Measurements from ENCODE around the gene PSEN2. TPM values are rescaled to one million over a fixed set of nuclear protein-coding genes. Genes with fewer than 3 reads are reported as not detected.

The PSEN2 gene
- total and polyA plus RNA-seq, 4 donors = 11.2 to 15.7 (median 13.3) TPM

DNA sequence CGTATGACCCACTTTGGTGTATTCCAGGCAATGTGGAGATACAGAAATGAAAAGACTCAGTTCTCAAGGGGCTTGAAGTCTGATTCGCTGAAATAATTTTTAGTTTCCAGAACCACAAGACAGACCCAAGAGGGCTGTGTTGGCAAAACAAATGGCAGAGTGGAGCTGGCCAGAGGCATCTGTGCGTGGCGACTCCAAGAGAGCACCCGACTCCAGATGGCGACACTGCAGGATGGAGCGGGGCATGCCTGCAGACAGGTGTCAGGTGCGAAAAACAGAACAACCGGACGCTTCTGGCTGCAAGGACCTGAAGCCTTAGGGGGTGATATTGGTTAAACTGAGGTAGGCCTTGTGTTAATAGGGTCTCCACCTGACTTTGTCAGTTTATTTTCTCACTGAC is 38.0 kb downstream of the PSEN2 start:
- no peak overlapping the region for H3K4me3 ChIP-seq (ENCODE audit: low read length in 2 of 2)
- H3K27ac ChIP-seq (ENCODE audit: low read depth in 1 of 2, low read length in 2 of 2) = no peak overlapping the region
- no peak for DNase-seq
- 95 to 96% methylated on average over 10 of the region's 10 CpGs for WGBS, 2 donors
- peaks cover 0 to 1% of the 10 kb centered on the region in 2 donors for H3K36me3 ChIP-seq (ENCODE audit: control insufficient read depth in 1 of 2, insufficient read depth in 2 of 2, low read length in 1 of 2)
- intact Hi-C loops (cut with DNase I) = loop anchor here in 1 of 2 donors (10.0 kb wide), 1 partner anchor 536 kb away; no protein-coding TSS in a partner anchor
- H3K27me3 ChIP-seq (ENCODE audit: control insufficient read depth in 1 of 2, insufficient read depth in 2 of 2, low read length in 1 of 2) = no peaks in the 10 kb centered on the region
- H3K4me1 ChIP-seq (ENCODE audit: control insufficient read depth in 1 of 2, insufficient read depth in 2 of 2, low read length in 2 of 2) = no peaks in the 10 kb centered on the region
- ATAC-seq (ENCODE audit: low FRiP score) = no peak
- no peaks in the 10 kb centered on the region for H3K9me3 ChIP-seq (ENCODE audit: control insufficient read depth, low read length)

DNA sequence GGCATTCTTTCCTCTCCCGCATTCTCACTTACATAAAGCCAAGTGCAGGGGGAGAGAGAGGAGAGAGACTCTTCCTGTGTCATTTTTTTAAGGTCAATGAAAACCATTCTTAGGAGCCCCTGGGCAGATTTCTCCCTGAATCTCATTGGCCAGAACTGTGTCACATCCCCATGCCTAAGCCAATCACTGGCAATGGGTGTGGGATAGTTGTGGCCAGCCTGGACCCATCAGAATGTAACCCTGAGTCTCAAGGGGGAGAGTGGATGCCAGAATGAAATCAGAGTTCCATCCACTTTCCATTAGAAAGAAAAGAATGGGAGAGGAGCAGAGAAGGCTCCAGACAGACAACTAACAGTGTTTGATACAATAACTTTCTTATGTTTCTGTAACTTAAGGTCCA is 38.5 kb downstream of the PSEN2 start:
- intact Hi-C loops (cut with DNase I) = loop anchor here in 1 of 2 donors (10.0 kb wide), 1 partner anchor 536 kb away; no protein-coding TSS in a partner anchor
- Histone ChIP-seq H3K36me3 (ENCODE audit: control insufficient read depth in 1 of 2, insufficient read depth in 2 of 2, low read length in 1 of 2) (peaks cover 0 to 1% of the 10 kb centered on the region in 2 donors), H3K27me3 (ENCODE audit: control insufficient read depth in 1 of 2, insufficient read depth in 2 of 2, low read length in 1 of 2) (no peaks in the 10 kb centered on the region), H3K4me3 (ENCODE audit: low read length in 2 of 2) (no peak overlapping the region), H3K4me1 (ENCODE audit: control insufficient read depth in 1 of 2, insufficient read depth in 2 of 2, low read length in 2 of 2) (no peaks in the 10 kb centered on the region), H3K27ac (ENCODE audit: low read depth in 1 of 2, low read length in 2 of 2) (no peak overlapping the region), H3K9me3 (ENCODE audit: control insufficient read depth, low read length) (no peaks in the 10 kb centered on the region)
- whole genome bisulfite sequencing, 2 donors = 91 to 100% methylated on average over 1 of the region's 1 CpG
- ATAC-seq (ENCODE audit: low FRiP score) (no peak), DNase-seq (no peak)

DNA sequence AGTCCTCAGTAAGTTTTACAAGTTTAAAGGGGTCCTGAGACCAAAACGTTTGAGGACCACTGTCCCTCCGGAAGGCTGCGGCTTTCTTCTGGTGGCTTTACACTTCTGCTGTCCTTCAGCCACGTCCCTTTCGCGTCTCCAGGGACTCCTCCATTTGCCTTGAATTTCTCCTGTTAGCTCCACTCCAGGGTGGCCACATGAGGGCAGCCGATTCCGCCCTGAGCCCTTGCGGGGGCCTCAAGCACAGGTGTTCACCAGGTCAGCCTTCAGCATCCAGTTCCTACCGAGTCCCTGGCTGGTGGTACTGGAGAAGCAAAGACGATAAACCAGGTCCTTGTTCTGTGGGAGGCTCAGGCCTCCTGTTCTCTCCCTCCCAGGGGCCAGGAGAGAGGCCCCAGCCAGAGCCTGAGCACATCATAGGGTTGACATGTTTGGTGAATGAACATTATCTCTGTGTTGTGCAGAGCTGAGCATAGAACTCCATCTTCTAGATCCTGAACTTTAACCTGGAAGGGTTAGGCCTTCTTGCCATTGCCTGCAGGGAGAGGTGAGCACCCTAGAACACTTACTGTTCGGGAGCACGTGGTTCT is 42.3 kb downstream of the PSEN2 start:
- DNase-seq (no peak), ATAC-seq (ENCODE audit: low FRiP score) (peak; percentile 61)
- H3K27me3 ChIP-seq (ENCODE audit: control insufficient read depth in 1 of 2, insufficient read depth in 2 of 2, low read length in 1 of 2) = no peaks in the 10 kb centered on the region
- no peak overlapping the region for H3K27ac ChIP-seq (ENCODE audit: low read depth in 1 of 2, low read length in 2 of 2)
- no peak overlapping the region for H3K4me3 ChIP-seq (ENCODE audit: low read length in 2 of 2)
- WGBS, 2 donors = 43 to 52% methylated on average over 13 of the region's 13 CpGs
- intact Hi-C loops (cut with DNase I) = loop anchor here in 1 of 2 donors (10.0 kb wide), 1 partner anchor 532 kb away; no protein-coding TSS in a partner anchor
- no peaks in the 10 kb centered on the region for H3K36me3 ChIP-seq (ENCODE audit: control insufficient read depth in 1 of 2, insufficient read depth in 2 of 2, low read length in 1 of 2)
- no peaks in the 10 kb centered on the region for H3K4me1 ChIP-seq (ENCODE audit: control insufficient read depth in 1 of 2, insufficient read depth in 2 of 2, low read length in 2 of 2)
- no peaks in the 10 kb centered on the region for H3K9me3 ChIP-seq (ENCODE audit: control insufficient read depth, low read length)

DNA sequence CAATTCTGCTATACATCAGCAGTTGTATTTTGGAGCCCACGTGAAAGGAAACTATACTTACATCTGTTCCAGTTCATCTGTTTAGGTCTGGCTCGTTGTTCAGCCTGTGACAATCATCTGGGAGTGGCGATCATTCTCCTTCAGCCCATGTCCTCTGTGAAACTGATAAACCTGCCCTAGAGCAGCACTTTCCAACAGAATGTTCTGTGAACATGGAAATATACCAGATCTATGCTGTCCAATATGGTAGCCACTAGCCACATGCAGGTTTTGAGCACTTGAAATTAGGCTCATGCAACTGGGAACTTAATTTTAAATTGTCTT is 45.2 kb downstream of the PSEN2 start:
- ATAC-seq (ENCODE audit: low FRiP score) (no peak), DNase-seq (no peak)
- Histone ChIP-seq H3K4me1 (ENCODE audit: control insufficient read depth in 1 of 2, insufficient read depth in 2 of 2, low read length in 2 of 2) (no peaks in the 10 kb centered on the region), H3K4me3 (ENCODE audit: low read length in 2 of 2) (no peak overlapping the region), H3K27me3 (ENCODE audit: control insufficient read depth in 1 of 2, insufficient read depth in 2 of 2, low read length in 1 of 2) (no peaks in the 10 kb centered on the region), H3K9me3 (ENCODE audit: control insufficient read depth, low read length) (no peaks in the 10 kb centered on the region), H3K36me3 (ENCODE audit: control insufficient read depth in 1 of 2, insufficient read depth in 2 of 2, low read length in 1 of 2) (no peaks in the 10 kb centered on the region), H3K27ac (ENCODE audit: low read depth in 1 of 2, low read length in 2 of 2) (no peak overlapping the region)
- WGBS, 2 donors = 31 to 90% methylated on average over 3 of the region's 3 CpGs
- intact Hi-C loops (cut with DNase I) = loop anchor here in 1 of 2 donors (10.0 kb wide), 1 partner anchor 529 kb away; no protein-coding TSS in a partner anchor

DNA sequence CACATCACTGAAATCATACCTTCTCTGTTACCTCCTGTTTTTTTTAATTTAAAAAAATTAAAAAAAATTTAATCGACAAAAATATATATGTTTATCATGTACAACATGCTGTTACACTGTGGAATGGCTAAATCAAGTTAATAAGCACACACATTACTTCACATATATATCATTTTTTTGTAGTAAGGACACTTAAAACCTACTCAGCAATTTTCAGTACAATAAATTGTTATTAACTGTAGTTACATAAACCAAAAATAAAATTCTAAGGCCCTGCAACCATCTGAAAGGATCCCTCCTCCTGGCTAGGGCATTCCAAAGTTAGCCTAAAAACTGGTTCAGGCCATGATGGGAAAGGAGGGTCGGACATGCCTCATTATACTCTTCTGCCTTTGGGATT is 46.1 kb downstream of the PSEN2 start:
- DNase-seq (no peak), ATAC-seq (ENCODE audit: low FRiP score) (no peak)
- 95 to 96% methylated on average over 2 of the region's 2 CpGs for WGBS, 2 donors
- no peaks in the 10 kb centered on the region for H3K27me3 ChIP-seq (ENCODE audit: control insufficient read depth in 1 of 2, insufficient read depth in 2 of 2, low read length in 1 of 2)
- no peaks in the 10 kb centered on the region for H3K9me3 ChIP-seq (ENCODE audit: control insufficient read depth, low read length)
- H3K36me3 ChIP-seq (ENCODE audit: control insufficient read depth in 1 of 2, insufficient read depth in 2 of 2, low read length in 1 of 2) = no peaks in the 10 kb centered on the region
- no peaks in the 10 kb centered on the region for H3K4me1 ChIP-seq (ENCODE audit: control insufficient read depth in 1 of 2, insufficient read depth in 2 of 2, low read length in 2 of 2)
- no peak overlapping the region for H3K4me3 ChIP-seq (ENCODE audit: low read length in 2 of 2)
- no peak overlapping the region for H3K27ac ChIP-seq (ENCODE audit: low read depth in 1 of 2, low read length in 2 of 2)
- intact Hi-C loops (cut with DNase I) = loop anchor here in 1 of 2 donors (10.0 kb wide), 1 partner anchor 528 kb away; no protein-coding TSS in a partner anchor

DNA sequence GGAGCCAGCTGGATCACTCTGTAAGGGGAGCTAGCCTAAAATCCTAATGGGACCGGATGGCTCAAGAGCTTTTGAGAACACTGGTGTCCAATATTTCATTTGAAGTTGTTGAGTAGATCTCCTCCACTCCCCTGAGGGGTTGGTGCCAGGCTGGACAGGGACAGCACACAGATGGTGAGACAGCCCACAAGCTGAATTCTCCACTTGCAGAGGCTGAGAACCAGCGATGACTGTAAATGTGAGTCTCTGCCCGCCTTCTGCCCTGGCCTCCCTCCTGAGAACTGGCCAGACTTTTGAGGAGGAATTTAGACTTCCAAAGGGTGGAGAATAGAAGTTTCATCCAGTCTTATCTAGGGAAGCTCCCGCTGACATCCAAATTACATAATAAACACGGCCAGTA is 49.2 kb downstream of the PSEN2 start:
- H3K4me1 ChIP-seq (ENCODE audit: control insufficient read depth in 1 of 2, insufficient read depth in 2 of 2, low read length in 2 of 2) = no peaks in the 10 kb centered on the region
- H3K36me3 ChIP-seq (ENCODE audit: control insufficient read depth in 1 of 2, insufficient read depth in 2 of 2, low read length in 1 of 2) = no peaks in the 10 kb centered on the region
- no peak overlapping the region for H3K4me3 ChIP-seq (ENCODE audit: low read length in 2 of 2)
- intact Hi-C loops (cut with DNase I) = loop anchor here in 1 of 2 donors (10.0 kb wide), 1 partner anchor 525 kb away; no protein-coding TSS in a partner anchor
- H3K27ac ChIP-seq (ENCODE audit: low read depth in 1 of 2, low read length in 2 of 2) = no peak overlapping the region
- H3K27me3 ChIP-seq (ENCODE audit: control insufficient read depth in 1 of 2, insufficient read depth in 2 of 2, low read length in 1 of 2) = no peaks in the 10 kb centered on the region
- ATAC-seq (ENCODE audit: low FRiP score) (no peak), DNase-seq (no peak)
- 85 to 94% methylated on average over 5 of the region's 5 CpGs for WGBS, 2 donors
- no peaks in the 10 kb centered on the region for H3K9me3 ChIP-seq (ENCODE audit: control insufficient read depth, low read length)

DNA sequence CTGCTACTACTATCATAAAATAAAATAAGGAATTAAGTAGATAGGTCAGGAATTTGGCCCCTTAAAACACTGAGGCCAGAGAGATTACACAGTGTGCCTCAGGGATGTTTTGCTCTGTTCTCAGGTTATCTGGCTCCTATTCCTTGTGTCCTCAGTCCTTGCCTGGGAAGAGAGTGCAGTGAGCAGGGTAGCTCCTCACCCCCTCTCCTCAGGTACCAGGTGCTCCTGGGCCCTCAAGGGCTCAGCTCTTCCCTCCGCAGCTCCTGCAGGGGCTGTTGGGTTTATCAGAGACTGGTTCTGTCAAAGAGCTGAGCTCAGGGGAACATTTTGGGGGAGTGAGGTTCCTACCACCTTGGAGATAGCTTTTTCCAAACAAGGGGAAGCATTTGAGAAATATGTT is 49.6 kb downstream of the PSEN2 start:
- no peaks in the 10 kb centered on the region for H3K36me3 ChIP-seq (ENCODE audit: control insufficient read depth in 1 of 2, insufficient read depth in 2 of 2, low read length in 1 of 2)
- no peaks in the 10 kb centered on the region for H3K27me3 ChIP-seq (ENCODE audit: control insufficient read depth in 1 of 2, insufficient read depth in 2 of 2, low read length in 1 of 2)
- no peaks in the 10 kb centered on the region for H3K9me3 ChIP-seq (ENCODE audit: control insufficient read depth, low read length)
- no peak for ATAC-seq (ENCODE audit: low FRiP score)
- no peak overlapping the region for H3K27ac ChIP-seq (ENCODE audit: low read depth in 1 of 2, low read length in 2 of 2)
- intact Hi-C loops (cut with DNase I) = loop anchor here in 1 of 2 donors (10.0 kb wide), 1 partner anchor 525 kb away; no protein-coding TSS in a partner anchor
- DNase-seq = no peak
- no peak overlapping the region for H3K4me3 ChIP-seq (ENCODE audit: low read length in 2 of 2)
- WGBS, 2 donors = 95 to 97% methylated on average over 1 of the region's 1 CpG
- H3K4me1 ChIP-seq (ENCODE audit: control insufficient read depth in 1 of 2, insufficient read depth in 2 of 2, low read length in 2 of 2) = no peaks in the 10 kb centered on the region

DNA sequence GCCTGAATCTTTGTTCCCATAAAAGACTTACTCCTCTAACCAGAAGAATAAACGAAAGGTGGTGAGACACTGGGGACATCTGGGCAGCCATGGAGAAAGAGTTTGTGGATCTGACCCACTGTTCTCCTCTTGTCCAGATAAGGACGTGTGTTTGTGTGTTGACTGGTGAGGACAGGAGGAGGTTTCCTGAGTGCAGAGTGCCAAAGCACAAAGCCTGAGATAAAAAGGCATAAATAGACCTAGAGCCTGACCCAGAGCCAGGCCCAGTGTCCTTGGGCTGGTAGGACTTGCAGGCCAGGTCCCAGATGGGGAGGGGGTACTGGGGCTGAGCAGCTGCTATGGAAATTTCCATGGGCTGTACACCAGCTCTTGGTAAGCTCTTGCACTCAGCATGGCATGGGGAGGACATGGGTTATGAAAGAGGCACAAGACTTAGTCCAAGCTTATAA is 50.1 kb downstream of the PSEN2 start:
- WGBS, 2 donors = 53 to 63% methylated on average over 2 of the region's 2 CpGs
- no peaks in the 10 kb centered on the region for H3K4me1 ChIP-seq (ENCODE audit: control insufficient read depth in 1 of 2, insufficient read depth in 2 of 2, low read length in 2 of 2)
- H3K36me3 ChIP-seq (ENCODE audit: control insufficient read depth in 1 of 2, insufficient read depth in 2 of 2, low read length in 1 of 2) = no peaks in the 10 kb centered on the region
- no peak for DNase-seq
- no peak overlapping the region for H3K27ac ChIP-seq (ENCODE audit: low read depth in 1 of 2, low read length in 2 of 2)
- intact Hi-C loops (cut with DNase I) = no loop called here
- peak; percentile 54 for ATAC-seq (ENCODE audit: low FRiP score)
- no peaks in the 10 kb centered on the region for H3K9me3 ChIP-seq (ENCODE audit: control insufficient read depth, low read length)
- no peak overlapping the region for H3K4me3 ChIP-seq (ENCODE audit: low read length in 2 of 2)
- H3K27me3 ChIP-seq (ENCODE audit: control insufficient read depth in 1 of 2, insufficient read depth in 2 of 2, low read length in 1 of 2) = no peaks in the 10 kb centered on the region

DNA sequence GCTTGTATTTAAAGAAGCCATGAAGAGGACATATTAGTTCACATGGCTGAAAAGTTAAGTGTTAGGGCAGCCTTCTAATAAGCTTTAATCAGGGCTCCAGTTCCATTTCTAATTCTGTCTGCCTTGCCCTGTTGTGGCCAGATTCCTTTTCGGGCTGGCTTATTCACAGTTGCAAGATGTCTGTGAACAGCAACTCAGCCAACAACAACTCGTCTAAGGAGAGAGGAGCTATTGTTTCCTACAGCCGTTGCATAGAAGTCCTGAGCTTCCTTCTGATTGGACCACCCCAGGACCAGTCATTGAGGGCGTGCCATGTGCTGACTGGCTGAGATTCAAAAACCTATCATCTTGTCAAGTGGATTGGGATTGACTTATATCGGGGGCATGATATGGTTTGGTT is 51.1 kb downstream of the PSEN2 start:
- H3K4me1 ChIP-seq (ENCODE audit: control insufficient read depth in 1 of 2, insufficient read depth in 2 of 2, low read length in 2 of 2) = no peaks in the 10 kb centered on the region
- H3K27me3 ChIP-seq (ENCODE audit: control insufficient read depth in 1 of 2, insufficient read depth in 2 of 2, low read length in 1 of 2) = no peaks in the 10 kb centered on the region
- intact Hi-C loops (cut with DNase I) = no loop called here
- H3K4me3 ChIP-seq (ENCODE audit: low read length in 2 of 2) = no peak overlapping the region
- H3K36me3 ChIP-seq (ENCODE audit: control insufficient read depth in 1 of 2, insufficient read depth in 2 of 2, low read length in 1 of 2) = no peaks in the 10 kb centered on the region
- DNase-seq = no peak
- no peak for ATAC-seq (ENCODE audit: low FRiP score)
- WGBS, 2 donors = 67 to 71% methylated on average over 5 of the region's 5 CpGs
- H3K27ac ChIP-seq (ENCODE audit: low read depth in 1 of 2, low read length in 2 of 2) = no peak overlapping the region
- H3K9me3 ChIP-seq (ENCODE audit: control insufficient read depth, low read length) = no peaks in the 10 kb centered on the region

Data from aorta (tissue), 5 donors.